Measurements from ENCODE around the gene AURKA.

- TF ChIP-seq CTCF (IDR thresholded peaks at IDR 0.05; ENCODE audit: borderline replicate concordance, extremely low read depth, low read length, poor library complexity, severe bottlenecking) (no peak), EZH2 (IDR thresholded peaks at IDR 0.05; ENCODE audit: borderline replicate concordance, low read depth, low read length, severe bottlenecking) (no peak)
Measured at GRCh38 chr20:56433221-56433879, 41.3 kb upstream of the AURKA start.

All from DND-41 (cell line).